Skin of body (tissue), 2 donors: ENCODE measurements around the gene DLK2. TPM values are rescaled to one million over a fixed set of nuclear protein-coding genes. Genes with fewer than 3 reads are reported as not detected.

Experiments used
- DNase-seq: peaks from one replicate; lab custom pipeline; 2025; lab: John Stamatoyannopoulos, UW
- total RNA-seq: library from RNA; depleted of rRNA; stranded (reverse); fragments of >200 nt; gene quantifications from one replicate; pipeline ENCODE4 v1.2.3, GENCODE V29; 2014

DLK2 gene
- total RNA-seq, 1 donor from 2014 or later: 2.7 TPM

DNA sequence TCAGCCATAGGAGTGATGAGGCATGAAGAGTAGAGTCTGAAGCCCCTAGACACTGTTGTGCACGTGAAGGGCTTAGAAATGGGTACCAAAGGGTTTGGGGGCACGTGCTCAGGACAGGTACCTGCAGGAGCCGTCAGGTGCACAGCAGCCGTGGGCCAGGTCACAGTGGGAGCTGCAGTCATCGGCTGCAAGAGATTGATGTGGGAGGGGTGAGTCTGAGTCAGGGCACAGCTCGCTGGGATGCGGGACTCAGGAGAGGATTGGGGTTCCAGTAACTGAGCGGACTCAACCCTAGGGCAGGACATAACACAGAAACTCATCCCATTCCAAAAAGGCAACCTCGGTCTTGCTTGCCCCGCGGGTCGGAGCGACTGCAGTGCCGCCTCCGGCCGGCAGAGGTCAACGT, 1.1 kb downstream of the DLK2 start:
- no peak for DNase-seq

DNA sequence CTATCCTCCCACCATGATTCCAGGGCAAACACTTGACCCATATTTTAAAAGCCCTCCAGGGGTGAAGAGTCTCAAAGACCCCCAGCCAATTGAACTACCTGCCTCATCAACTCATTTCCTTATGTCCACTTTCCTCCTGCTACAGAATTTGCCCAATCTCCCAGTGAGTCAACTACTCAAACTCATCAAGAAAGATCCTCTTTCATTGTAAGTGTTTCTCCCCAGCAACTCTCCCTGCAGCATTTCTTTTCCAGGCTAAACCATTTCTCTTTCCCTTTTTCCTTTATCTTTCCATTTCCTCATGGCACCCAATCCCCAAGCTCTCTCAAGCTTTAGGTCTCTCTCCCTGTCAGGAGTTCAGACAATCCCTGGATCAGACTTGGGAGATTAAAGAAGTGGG, 1.5 kb downstream of the DLK2 start:
- DNase-seq: no peak

DNA sequence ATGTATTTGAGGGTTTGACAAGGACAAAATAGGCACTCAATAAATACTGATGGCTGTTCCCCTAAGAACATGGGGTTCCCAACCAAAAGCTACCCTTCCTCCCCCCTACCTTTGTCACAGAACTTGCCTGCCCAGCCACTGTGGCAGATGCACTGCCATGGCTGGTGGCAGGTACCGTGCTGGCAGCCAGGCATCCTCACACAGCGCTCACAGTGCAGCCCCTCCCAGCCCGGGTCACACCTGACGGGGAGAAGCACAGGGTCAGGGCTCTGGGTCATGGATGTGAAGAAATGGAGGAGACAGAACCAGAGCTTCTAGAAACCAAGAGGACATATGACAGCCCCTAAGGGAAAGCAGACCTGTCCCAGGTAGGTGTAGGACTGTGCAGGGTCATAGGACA, 2.5 kb downstream of the DLK2 start:
- DNase-seq: no peak

DNA sequence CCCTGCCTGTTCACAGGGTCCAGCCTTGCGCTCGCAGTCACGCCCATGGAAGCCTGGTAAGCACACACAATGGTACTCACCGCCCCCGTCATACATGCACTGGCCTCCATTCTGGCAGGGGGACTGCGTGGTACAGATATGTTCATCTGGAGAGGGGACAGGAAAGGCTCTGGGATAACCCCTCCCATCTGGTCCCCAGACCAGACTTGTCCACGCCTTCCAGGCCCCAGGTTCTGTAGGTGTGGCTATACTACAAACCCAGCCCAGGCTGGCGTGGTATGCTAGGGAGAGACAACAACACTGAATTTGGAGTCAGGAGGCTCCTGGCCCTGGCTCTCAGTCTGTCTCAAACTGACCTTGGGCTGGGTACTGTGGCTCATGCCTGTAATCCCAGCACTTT, 3.4 kb downstream of the DLK2 start:
- no peak for DNase-seq

DNA sequence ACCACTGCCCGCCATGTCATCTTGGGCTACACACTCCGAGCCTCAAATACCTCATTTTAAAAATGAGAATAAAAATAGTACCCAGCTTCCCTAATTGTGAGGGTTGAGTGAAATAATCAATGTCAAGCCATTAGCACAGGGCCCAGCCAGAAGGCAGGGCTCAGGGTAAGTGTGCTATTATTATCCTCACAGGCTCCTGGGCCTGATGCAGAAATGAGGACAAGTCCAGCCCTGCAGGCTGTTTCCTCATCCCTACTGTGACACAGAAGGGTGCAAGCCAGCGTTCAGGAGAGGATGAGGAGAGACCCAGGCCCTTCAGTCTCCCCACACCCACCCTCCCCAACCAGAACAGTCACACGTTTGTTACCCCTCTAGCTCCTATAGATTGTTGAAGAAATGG, 4.0 kb downstream of the DLK2 start:
- DNase-seq: no peak

DNA sequence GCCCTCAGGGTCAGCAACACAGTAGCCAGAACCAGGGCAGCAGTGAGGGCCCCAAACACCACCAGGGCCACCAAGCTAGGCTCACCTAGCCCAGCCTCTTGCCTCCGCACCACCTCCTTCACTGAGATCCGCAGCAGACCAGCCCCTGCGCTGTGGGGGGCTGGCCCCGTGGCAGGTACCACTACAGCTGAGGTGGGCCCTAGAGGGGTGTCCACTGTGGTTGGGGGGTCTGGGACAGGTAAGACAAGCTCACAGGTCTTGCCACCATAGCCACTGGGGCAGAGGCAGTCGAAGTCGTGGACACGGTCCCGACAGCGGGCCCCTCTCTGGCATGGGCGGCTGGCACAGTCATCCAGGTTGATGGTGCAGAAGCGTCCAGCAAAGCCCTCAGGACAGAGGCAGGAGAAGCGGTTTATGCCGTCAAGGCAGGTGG, 4.6 kb downstream of the DLK2 start:
- no peak for DNase-seq

DNA sequence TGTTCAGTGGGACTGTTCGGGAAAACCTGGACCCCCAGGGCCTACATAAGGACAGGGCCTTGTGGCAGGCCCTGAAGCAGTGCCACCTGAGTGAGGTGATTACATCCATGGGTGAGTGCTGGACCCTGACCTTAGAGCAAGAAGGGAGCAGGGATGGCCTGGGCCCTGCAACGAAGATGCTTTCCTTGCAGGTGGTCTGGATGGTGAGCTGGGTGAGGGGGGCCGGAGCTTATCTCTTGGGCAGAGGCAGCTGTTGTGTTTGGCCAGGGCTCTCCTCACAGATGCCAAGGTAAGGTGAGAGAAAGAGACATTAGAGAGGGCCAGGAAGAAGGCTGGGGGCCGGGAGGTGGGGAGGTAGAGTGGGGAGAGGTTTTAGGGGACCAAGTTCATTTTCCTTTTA, 6.4 kb downstream of the DLK2 start:
- no peak for DNase-seq

DNA sequence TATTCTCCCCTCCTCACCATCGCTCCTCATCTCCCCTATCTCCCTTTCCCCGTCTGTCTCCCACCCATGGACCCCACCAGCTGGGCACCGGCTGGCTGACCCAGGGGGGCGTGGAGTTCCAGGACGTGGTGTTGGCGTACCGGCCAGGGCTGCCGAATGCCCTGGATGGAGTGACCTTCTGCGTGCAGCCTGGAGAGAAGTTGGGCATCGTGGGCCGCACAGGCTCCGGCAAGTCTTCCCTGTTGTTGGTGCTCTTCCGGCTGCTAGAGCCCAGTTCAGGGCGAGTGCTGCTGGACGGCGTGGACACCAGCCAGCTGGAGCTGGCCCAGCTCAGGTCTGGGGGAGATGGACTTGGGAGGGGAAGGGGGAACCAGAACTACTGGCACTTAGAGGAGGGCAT, 7.7 kb downstream of the DLK2 start:
- no peak for DNase-seq

DNA sequence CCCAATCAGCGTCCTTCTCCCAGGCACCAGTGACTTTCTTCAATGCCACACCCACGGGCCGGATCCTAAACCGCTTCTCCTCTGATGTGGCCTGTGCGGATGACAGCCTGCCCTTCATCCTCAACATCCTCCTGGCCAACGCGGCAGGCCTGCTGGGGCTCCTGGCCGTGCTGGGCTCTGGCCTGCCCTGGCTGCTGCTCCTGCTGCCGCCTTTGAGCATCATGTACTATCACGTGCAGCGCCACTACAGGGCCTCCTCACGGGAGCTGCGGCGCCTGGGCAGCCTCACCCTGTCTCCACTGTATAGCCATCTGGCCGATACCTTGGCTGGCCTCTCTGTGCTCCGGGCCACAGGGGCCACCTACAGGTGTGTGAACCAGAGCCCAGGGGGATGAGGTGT, 9.8 kb downstream of the DLK2 start:
- DNase-seq: no peak

DNA sequence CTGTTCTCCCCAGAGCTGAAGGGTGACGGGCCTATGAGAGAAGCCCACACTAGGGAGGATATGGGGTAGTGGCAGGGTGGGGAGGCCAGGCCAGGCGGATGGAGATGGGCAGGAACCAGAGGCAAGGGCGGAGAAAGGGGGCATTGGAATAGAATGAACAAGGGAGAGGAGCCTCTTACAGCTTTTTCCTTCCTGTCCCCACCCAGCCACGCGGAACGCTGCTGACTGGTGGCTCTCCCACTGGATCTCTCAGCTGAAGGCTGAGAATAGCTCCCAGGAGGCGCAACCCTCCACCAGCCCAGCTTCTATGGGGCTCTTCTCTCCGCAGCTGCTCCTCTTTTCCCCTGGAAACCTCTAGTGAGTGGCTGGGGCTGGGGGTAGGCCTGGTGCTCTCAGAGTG, 10.8 kb downstream of the DLK2 start:
- DNase-seq: no peak

DNA sequence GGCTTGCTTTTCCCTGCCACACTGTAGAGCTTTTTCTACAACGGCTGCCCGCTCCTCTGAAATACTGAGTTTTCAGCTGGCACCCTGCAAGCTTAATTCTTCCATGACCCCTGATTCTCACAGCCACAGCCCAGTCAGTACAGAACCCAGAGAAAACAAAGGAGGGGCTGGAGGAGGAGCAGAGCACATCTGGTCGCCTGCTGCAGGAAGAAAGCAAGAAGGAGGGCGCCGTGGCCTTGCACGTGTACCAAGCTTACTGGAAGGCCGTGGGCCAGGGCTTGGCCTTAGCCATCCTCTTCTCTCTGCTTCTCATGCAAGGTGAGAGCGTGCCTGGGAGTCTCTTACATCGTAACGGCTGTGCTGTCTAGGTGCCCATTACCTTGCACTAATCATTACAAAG, 11.3 kb downstream of the DLK2 start:
- DNase-seq: peak; percentile 7

DNA sequence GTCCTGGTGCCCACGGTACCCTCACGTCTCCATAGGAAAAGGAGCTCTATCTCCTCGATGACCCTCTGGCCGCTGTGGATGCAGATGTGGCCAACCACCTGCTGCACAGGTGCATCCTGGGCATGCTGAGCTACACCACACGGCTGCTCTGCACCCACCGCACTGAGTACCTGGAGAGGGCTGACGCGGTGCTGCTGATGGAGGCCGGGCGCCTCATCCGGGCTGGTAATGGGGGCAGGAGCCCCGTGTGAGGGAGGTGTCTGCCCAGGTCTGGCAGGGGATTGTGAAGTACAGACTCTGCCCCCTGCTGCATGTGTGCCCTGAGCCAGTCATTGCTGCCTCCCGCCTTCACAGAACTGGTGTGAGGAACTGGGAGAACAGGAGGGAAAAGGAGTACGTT, 12.4 kb downstream of the DLK2 start:
- DNase-seq: no peak

DNA sequence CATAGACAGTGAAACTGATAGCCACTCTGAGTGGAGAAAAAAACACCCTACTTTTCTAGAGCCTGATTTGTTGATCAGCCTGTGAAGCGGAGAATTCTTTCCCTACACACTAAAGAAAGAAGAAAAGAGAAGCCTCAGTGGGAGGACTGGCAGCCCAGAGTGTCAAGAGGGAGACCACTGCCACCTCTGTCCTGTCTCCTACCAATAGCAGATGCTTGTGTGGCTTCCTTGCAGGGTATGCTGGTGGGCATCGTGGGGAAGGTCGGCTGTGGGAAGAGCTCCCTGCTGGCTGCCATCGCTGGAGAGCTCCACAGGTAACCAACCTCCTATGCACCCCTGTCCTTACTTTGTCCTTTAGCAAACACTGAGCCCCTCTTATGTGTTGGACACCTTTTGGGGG, 17.6 kb downstream of the DLK2 start:
- DNase-seq: no peak

DNA sequence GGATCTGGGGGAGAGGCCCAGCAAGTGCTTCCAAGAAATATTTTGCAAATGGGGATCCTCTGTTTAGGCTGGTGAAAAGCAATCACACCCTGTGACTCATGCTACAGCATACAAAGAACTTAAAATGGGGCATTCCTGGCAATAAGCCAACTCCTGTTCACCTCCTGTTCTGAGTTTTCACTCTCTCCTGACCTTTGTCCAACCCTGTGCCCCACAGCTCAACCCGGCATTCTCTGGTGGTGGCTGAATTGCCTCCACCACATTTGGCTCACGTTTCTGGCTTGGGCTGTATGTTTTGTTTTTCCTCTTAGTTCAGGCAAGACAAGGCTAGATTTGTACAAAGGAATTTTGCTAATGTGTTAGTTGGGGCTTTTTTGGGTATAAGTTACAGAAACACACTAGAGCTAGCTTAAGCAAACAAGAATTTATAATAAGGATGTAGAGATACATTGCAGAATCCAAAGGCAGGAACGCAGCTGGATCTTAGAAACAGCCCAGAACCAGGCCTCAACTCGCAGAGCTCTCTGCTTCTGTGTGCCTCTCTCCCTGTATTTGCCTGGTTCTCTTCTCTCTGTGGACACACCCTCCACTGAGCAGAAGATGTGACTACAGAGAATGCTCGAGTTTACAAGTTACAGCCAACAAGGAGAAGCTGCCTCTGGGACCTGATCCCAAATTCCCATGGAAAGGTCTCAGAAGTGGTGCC, 18.6 kb downstream of the DLK2 start:
- peak; percentile 51 for DNase-seq

DNA sequence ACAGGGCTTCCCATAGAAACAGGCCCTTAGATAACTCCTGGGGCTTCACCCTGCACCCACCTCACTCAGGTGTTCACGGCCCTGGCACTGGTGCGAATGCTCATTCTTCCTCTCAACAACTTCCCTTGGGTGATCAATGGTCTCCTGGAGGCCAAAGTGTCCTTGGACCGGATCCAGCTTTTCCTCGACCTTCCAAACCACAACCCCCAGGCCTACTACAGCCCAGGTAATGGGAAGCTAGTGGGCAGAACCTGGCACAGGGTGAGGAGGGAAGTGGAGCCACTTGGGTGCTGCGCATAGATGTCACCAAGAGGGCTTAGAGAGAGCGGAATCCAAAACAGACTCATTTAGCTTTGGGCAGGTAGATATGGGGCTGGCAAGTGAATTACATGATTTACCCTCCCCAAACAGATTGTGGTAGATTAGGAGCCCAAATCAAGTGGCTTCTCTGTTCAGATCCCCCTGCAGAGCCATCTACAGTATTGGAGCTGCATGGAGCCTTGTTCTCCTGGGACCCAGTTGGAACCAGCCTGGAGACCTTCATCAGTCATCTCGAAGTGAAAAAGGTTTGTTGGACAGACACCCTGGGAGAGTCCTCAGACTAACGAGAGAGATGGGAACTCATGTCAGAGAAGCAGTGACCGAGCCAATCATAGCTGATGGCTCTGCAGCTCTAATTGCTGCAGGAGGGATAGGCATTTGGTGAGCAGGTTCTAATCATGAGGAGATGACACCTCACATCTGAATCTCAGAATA, 19.5 kb downstream of the DLK2 start:
- no peak for DNase-seq

DNA sequence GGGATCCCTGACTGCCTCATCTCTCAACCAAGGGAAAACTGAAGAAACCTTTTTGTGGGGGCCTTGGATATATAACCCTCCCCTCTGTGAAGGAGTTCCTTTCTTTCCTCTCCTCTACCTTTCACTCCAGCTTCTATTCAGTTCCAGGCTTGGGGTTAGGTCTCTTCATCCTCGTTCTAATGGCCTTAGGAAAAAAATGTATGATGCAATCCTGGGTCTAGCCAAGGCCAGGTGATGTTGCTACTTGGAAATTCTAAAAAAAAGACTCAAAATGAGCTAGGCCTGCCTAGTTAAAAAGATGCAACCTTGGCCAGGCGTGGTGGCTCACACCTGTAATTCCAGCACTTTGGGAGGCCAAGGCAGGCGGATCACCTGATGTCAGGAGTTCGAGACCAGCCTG, 20.4 kb downstream of the DLK2 start:
- no peak for DNase-seq

DNA sequence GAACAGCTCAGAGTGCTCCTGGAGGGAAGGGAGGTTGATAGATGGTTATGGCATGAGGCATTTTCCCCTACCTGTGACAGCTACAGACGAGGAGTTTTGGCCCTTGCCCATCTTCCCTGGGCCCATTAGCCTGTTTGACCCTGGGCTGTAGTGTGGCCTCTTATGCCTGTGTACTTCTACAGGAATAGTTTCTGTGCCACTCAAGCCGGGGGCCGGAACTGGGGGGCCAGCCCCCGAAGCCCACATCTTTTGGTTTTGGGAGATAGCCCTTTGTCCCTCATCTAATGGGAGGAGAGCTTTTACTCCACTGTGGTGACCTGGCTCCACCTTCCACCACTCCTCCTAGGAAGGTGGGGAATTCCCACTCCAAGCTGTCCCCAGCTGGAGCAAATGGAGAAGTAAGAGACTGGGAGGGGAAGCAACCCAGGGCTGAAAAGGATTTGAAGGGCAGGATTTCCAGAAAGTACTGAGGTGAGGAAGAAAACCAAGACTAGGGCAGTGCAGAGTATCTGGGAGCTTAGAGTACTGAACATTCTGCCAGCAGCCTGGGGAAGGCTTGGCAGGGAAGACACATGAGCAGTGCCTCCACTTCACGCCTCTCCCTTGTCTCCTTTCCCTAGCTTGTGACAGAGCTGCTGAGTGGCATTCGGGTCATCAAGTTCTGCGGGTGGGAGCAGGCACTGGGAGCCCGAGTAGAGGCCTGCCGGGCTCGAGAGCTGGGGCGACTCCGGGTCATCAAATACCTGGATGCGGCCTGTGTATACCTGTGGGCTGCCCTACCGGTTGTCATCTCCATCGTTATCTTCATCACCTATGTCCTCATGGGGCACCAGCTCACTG, 21.1 kb downstream of the DLK2 start:
- no peak for DNase-seq

DNA sequence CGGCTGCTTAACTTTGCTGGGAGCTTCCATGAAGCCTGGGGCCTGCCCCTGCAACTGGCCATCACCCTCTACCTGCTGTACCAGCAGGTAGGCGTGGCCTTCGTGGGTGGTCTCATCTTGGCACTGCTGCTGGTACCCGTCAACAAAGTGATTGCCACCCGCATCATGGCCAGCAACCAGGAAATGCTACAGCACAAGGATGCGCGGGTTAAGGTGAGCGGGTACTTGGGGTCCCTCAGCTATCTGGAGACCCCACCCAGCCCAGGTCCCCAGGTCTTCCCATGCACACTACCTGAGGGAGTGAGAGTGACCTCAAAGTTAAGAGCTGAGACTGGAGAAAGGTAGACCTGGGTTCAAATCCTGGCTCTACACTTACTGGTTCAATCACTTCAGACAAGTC, 22.2 kb downstream of the DLK2 start:
- no peak for DNase-seq

DNA sequence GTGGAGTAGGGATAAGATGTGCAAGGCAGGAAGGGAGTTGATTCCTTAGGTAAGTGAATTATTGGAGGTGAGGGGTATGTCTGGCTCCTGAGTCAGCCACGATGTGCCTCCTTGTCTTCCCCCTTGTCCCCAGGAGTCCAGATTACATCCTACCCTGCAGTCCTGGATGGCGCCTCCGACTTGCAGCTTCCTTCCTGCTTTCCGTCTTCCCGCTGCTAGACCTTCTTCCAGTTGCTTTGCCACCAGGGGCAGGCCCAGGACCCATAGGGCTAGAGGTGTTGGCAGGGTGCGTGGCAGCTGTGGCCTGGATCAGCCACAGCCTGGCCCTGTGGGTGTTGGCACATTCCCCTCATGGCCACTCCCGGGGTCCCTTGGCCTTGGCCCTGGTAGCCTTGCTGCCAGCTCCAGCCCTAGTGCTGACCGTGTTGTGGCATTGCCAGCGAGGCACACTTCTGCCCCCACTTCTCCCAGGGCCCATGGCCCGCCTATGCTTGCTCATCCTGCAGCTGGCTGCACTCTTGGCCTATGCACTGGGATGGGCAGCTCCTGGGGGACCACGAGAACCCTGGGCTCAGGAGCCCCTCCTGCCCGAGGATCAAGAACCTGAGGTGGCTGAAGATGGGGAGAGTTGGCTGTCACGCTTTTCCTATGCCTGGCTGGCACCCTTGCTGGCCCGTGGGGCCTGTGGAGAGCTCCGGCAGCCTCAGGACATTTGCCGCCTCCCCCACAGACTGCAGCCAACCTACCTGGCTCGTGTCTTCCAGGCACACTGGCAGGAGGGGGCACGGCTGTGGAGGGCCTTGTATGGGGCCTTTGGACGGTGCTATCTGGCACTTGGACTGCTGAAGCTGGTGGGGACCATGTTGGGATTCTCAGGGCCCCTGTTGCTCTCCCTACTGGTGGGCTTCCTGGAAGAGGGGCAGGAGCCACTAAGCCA, 23.1 kb downstream of the DLK2 start:
- DNase-seq: no peak

DNA sequence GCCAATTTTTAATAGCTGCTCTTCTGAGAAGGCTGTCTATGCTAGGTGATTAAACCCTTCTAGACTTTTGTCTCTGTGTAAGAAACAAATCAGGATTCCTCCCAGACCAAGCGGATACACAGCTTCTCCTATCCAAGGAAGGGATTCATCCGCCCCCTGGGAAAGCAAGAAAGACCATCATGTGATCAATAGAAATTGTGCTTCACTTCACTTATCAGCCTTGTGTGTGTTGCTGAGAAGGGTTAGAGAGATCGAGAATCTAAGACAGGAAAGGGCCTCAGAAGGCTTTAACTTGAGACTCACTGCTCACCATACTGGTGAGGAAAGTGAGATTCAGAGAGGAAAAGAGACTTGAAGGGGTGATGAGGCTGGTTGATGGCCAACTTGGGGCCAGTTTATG, 26.5 kb downstream of the DLK2 start:
- DNase-seq: no peak

DNA sequence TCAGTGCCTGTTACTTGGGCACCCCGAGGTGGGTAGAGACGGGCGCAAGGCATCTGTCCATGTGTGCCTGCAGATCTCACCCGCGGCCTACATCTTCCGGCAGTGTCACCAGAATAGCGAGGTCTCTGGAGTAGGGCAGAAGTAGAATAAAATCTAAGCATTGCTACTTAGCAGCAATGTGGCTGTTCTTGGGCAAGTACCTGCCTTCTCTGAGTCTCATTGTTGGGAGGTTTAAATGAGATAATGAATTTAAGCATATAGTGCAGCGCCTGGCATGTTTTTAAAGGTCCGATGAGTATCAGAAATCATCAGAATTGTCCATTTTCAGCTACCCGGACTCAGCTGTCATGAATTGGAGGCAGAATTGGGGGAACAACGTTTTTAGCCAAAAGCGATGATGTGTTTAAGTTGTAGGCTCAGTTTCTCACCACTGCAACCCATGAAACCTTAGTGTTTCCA, 27.2 kb downstream of the DLK2 start:
- no peak for DNase-seq
